Osteoblast (primary cell): ENCODE results near the gene METTL15. TPM values are rescaled to one million over a fixed set of nuclear protein-coding genes. Genes with fewer than 3 reads are reported as not detected.

Experiments used
- DNase-seq: peaks from one replicate; pipeline ENCODE4 v3.0.0; 2011; ENCODE audit warnings: low spot score, mixed read lengths; ENCODE audit not compliant: insufficient read length; ENCODE audit errors: missing footprints
- H2AFZ ChIP-seq: 2 replicates; pipeline ENCODE4 v1.6.0; 2011; ENCODE audit warnings: mild to moderate bottlenecking, low read length
- H3K27ac ChIP-seq: 2 replicates; pipeline ENCODE4 v1.5.1; 2011; ENCODE audit warnings: mild to moderate bottlenecking, low read depth, low read length, moderate library complexity
- H3K27me3 ChIP-seq: 2 replicates; pipeline ENCODE4 v1.6.0; 2012; ENCODE audit warnings: mild to moderate bottlenecking, control low read depth, inconsistent platforms, low read length, moderate library complexity; ENCODE audit not compliant: insufficient read depth
- H3K36me3 ChIP-seq: 2 replicates; pipeline ENCODE4 v1.5.1; 2011; ENCODE audit warnings: mild to moderate bottlenecking, low read length, control low read depth, moderate library complexity; ENCODE audit not compliant: insufficient read depth
- H3K4me1 ChIP-seq: 2 replicates; pipeline ENCODE4 v1.5.1; 2011; ENCODE audit warnings: mild to moderate bottlenecking, low read length, control low read depth, moderate library complexity; ENCODE audit not compliant: insufficient read depth
- H3K4me2 ChIP-seq: 2 replicates; pipeline ENCODE4 v1.6.0; 2011; ENCODE audit warnings: mild to moderate bottlenecking, low read length; ENCODE audit not compliant: insufficient read depth
- H3K4me3 ChIP-seq: fragments of 200-600 bp; sonication (generic); 3 replicates; pipeline ENCODE4 v1.5.1; 2012; ENCODE audit warnings: mild to moderate bottlenecking, low read length, inconsistent platforms; ENCODE audit not compliant: insufficient read depth
- H3K79me2 ChIP-seq: 2 replicates; pipeline ENCODE4 v1.6.0; 2012; ENCODE audit warnings: mild to moderate bottlenecking, low read length, control low read depth, inconsistent platforms; ENCODE audit not compliant: insufficient read depth
- H3K9me3 ChIP-seq: 2 replicates; pipeline ENCODE4 v1.5.1; 2011; ENCODE audit warnings: low read depth, low read length, control low read depth
- H4K20me1 ChIP-seq: 2 replicates; pipeline ENCODE4 v1.6.0; 2012; ENCODE audit warnings: mild to moderate bottlenecking, low read length, control low read depth; ENCODE audit not compliant: insufficient read depth
- CTCF ChIP-seq: IDR thresholded peaks from 2 replicates; pipeline ENCODE4 v1.5.1; 2011; ENCODE audit warnings: mild to moderate bottlenecking, low read depth, low read length, moderate library complexity; ENCODE audit errors: extremely low read depth
- total RNA-seq: library from RNA; depleted of rRNA; stranded (reverse); fragments of >200 nt; gene quantifications from 2 replicates; pipeline ENCODE4 v1.2.3, GENCODE V29; 2012

The METTL15 gene
- total RNA-seq, 1 donor: 13.4 TPM

GRCh38 chr11:28142724-28143123 lies 34.5 kb downstream of the METTL15 start:
- H3K79me2 ChIP-seq: peaks cover 2% of the 10 kb centered on the region
- no peak overlapping the region for H3K4me2 ChIP-seq
- H3K36me3 ChIP-seq: peaks cover 29% of the 10 kb centered on the region
- TF ChIP-seq CTCF: no peak
- no peak overlapping the region for H3K27ac ChIP-seq
- no peak overlapping the region for H3K4me3 ChIP-seq
- DNase-seq: no peak
- no peaks in the 10 kb centered on the region for H4K20me1 ChIP-seq
- H2AFZ ChIP-seq: no peak overlapping the region
- peaks cover 13% of the 10 kb centered on the region for H3K4me1 ChIP-seq
- no peaks in the 10 kb centered on the region for H3K27me3 ChIP-seq
- H3K9me3 ChIP-seq: peaks cover 12% of the 10 kb centered on the region

DNA sequence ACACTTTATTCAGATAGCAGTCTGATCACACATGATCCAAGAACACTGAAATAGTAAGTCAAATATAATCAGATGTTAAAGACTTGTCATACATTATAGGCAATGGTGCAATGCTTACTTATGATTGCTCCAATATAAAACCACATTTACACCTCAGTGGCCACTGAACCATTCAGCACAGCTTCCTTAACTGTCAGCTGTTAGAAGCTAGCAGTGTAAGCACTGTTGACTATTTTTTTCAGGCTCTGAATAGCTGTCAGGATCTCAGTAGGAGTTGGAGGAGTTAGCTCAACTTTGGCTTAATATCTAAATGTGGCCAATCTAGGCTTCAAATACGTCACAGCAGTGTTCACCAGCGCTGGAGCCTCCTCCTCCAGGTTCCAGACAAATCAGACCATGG lies 36.6 kb downstream of the METTL15 start:
- no peak for DNase-seq
- Histone ChIP-seq H3K4me2 (no peak overlapping the region), H3K27ac (no peak overlapping the region)

GRCh38 chr11:28146123-28146751 lies 38.0 kb downstream of the METTL15 start:
- DNase-seq: no peak
- Histone ChIP-seq H3K79me2 (peaks cover 2% of the 10 kb centered on the region), H2AFZ (no peak overlapping the region), H3K27me3 (no peaks in the 10 kb centered on the region), H3K9me3 (no peaks in the 10 kb centered on the region), H3K4me2 (peak overlapping the region; percentile 40), H3K27ac (no peak overlapping the region), H3K36me3 (peaks cover 2% of the 10 kb centered on the region), H3K4me1 (peaks cover 13% of the 10 kb centered on the region), H4K20me1 (no peaks in the 10 kb centered on the region), H3K4me3 (no peak overlapping the region)
- no peak for TF ChIP-seq CTCF

More for the DNA sequence above, 36.6 kb downstream of the METTL15 start:
- peaks cover 11% of the 10 kb centered on the region for H3K36me3 ChIP-seq
- no peaks in the 10 kb centered on the region for H4K20me1 ChIP-seq
- H3K9me3 ChIP-seq: peaks cover 10% of the 10 kb centered on the region
- peaks cover 13% of the 10 kb centered on the region for H3K4me1 ChIP-seq
- no peak for TF ChIP-seq CTCF
- H3K79me2 ChIP-seq: peaks cover 2% of the 10 kb centered on the region
- H3K4me3 ChIP-seq: no peak overlapping the region
- H2AFZ ChIP-seq: no peak overlapping the region
- no peaks in the 10 kb centered on the region for H3K27me3 ChIP-seq

DNA sequence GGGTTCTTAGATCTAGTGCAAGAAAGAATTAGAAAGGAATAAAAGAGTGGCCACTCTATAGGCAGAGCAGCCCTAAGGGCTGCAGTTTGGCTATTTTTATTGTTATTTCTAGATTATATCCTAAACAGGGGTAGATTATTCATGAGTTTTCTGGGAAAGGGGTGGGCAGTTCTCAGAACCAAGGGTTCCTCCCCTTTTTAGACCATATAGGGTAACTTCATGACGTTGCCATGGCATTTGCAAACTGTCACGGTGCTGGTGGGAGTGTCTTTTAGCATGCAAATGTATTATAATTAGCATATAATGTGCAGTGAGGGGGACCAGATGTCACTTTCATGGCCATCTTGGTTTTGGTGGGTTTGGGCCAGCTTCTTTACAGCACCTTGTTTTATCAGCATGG lies 44.6 kb downstream of the METTL15 start:
- Histone ChIP-seq H3K27ac (peak overlapping the region; percentile 8), H3K4me3 (no peak overlapping the region), H3K27me3 (no peaks in the 10 kb centered on the region), H4K20me1 (no peaks in the 10 kb centered on the region), H3K4me2 (no peak overlapping the region), H3K36me3 (peaks cover under 1% of the 10 kb centered on the region), H3K4me1 (peaks cover 6% of the 10 kb centered on the region), H3K9me3 (no peaks in the 10 kb centered on the region), H2AFZ (no peak overlapping the region), H3K79me2 (peaks cover 8% of the 10 kb centered on the region)
- TF ChIP-seq CTCF: no peak
- DNase-seq: no peak
